HG02938 (cell line): ENCODE results near the gene BBS9.

Experiments
- ATAC-seq: cut with Tn5 transposase; IDR thresholded peaks from one replicate; pipeline ENCODE4 v1.9.1; 2021; ENCODE audit warnings: mild to moderate bottlenecking, moderate library complexity; ENCODE audit not compliant: unreplicated experiment

BBS9 gene

DNA sequence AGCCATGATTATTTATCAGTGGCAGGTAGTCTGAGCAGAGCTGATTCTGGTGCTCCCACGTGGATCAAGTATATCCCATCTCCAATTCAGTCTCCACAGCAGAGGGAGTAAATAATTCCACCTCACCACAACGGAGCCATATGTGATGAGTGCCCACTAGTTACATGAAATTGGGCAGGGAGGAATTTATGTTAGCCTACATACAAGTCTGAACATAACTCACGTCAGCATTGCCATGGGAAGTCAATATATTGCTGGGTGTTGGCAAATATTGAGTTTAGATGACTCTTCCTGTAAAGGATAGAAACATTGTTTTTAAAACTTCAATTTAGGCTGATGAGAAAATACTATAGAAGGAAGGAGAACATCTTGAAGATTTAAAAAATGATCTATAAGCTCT lies 507.0 kb downstream of the BBS9 start:
- no peak for ATAC-seq

DNA sequence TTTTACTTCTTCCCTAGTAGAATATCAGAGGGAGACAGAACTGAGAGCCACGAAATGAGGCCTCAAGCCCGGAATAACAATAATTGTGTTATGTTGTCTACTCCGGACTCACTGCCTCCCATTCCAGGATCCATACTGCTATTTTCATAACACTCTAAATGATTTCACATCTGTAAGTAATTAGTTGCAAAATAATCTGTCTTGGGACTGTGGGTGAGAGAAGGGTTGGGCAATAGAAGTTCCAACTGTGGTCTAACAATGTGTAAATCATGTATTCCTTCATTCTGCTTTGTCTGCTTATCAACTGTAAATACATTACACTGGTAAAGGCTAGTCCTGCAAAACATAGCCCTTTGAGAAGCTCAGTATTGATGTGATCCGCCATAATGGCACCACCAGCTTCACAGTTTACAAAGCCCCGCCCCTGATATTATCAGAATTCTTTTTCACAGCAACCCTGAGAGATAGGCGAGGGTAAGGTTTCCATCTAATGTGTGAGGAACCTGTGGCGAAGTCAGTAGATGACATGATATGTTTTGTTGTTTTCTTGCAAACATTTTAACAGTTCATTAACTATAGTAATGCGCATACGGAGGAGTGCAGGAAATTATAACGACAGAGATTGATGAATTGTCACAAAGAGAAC lies 510.3 kb downstream of the BBS9 start:
- no peak for ATAC-seq

DNA sequence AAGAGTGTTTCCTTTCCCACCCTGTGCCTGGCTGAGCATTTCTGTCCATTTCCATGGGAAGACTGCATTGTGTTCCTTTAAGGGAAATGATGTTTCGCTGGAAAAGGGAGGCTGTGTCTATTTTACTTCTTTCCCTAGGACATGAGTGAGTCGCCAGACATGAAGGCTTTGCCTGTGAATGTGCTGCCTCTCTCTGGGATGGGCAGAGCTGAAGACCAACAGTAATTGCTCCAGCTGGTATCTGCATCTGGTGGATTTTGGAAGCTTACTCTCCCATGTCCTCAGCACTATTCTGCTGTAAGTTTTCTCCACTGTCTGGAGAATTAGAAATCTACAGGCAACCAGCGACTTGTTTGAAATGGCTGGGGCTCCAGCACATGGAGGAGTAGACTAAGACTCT lies 511.4 kb downstream of the BBS9 start:
- no peak for ATAC-seq

DNA sequence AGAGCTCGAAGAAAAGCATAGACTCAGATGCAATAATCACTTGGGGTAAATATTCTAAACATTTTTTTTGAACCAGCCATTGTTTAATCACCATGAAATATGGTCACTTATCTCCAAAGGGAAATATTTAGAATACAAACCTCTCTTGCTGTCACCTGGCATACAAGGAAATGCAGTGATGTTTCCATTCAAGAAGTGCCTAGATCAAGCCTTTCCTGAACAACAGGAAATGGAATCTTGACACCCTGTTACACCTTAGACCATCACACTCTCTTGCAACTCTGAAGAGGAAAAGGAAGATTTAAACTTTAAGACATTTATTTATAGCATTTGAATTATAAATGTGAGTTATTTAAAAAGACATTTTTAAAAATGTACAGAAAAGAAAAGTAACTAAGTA lies 512.9 kb downstream of the BBS9 start:
- ATAC-seq, result no peak

DNA sequence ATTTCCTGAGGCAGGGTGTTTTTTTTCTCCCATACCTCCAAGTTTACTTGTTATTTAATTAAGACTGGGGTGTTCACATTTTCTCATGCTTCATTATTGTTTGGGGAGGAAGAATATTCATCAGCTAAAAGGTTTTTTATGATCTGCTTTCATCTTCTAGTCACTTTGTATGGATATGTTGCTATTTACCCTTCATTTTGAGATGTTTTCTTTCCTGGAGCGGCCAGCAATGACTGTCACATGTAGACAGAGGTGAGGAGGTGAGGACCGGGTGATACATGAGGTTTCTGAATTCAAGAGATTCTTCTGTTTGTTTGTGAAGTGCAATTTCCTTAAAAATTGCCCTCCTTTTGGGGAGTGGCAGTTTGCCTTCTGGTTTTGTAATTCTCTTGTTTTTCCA lies 514.2 kb downstream of the BBS9 start:
- no peak for ATAC-seq

DNA sequence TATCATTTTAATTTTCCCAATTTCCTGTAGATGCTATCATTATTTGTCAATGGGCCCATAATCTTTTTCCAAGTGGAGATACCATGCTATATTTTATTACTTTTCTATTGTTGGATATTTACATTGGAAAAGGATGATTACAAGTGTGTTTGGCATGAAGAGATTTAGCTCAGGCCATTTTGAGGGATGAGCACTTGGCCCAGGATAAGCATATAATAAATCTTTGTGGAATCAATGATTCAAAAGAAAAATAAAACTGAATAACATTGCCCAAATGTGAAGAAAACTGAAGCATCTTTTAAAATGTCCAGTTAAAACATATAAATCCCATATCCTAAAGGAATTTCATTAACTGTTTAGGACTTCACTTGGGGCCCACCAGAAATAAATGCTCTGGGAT lies 515.1 kb downstream of the BBS9 start:
- ATAC-seq, result no peak

DNA sequence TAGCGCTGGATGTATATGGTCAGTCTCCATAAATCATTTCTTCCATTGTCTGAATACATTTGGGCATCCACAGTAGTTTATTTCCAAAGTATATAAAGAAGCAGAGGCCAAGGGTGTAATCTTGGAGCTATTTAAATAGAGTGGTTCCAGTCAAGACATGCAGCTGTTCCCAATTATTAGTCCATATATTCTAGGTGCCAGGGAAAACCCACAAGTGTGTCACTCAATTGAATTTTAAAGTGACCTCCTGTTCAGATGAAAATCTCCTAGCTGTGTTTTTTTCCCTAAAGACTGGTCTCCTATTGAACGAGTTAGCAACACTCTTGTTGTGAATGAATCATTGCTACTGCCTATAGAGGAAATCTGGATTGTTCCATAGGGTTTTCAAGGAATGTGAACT lies 515.7 kb downstream of the BBS9 start:
- ATAC-seq, result no peak

DNA sequence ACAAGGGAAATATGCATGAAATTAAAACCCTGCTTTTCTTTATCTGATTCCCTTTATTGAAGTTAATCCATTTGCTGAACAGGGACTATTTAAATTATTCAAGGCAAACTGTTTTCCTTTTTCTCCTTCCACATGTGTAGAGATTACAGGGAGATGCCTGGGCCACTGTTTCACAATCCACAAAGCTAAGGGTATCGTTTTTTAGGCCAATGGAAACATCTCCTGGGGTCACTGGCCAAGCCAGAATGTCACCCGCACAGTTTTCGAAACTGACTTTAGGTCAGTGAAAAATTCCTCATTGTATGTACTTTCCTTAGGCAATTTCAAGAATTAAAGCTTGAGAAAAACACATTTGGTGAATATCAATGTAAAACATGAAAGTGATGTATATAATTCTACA lies 516.8 kb downstream of the BBS9 start:
- no peak for ATAC-seq

DNA sequence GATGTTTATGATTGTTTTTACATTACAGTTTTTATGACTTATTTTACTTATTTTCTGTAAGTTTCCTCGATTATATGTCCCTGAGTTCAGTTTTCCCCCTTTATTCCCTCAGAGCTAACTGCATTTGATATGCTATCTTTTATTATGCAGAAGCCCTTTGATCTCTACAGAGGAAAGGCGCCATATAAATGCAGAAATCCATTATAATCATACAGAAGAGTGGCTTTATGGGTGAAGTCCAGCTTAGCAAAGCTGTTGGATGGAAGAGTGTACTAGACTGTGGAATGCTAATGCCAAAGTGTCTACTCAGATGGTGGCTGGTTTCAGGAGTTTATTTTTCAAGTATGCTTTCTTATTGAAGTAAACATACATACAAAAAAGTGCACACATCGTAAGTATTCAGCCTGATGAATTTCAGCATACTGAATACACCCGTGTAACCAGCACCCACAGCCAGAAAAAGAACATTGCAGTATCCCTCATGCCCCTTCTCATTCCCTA lies 517.6 kb downstream of the BBS9 start:
- no peak for ATAC-seq

DNA sequence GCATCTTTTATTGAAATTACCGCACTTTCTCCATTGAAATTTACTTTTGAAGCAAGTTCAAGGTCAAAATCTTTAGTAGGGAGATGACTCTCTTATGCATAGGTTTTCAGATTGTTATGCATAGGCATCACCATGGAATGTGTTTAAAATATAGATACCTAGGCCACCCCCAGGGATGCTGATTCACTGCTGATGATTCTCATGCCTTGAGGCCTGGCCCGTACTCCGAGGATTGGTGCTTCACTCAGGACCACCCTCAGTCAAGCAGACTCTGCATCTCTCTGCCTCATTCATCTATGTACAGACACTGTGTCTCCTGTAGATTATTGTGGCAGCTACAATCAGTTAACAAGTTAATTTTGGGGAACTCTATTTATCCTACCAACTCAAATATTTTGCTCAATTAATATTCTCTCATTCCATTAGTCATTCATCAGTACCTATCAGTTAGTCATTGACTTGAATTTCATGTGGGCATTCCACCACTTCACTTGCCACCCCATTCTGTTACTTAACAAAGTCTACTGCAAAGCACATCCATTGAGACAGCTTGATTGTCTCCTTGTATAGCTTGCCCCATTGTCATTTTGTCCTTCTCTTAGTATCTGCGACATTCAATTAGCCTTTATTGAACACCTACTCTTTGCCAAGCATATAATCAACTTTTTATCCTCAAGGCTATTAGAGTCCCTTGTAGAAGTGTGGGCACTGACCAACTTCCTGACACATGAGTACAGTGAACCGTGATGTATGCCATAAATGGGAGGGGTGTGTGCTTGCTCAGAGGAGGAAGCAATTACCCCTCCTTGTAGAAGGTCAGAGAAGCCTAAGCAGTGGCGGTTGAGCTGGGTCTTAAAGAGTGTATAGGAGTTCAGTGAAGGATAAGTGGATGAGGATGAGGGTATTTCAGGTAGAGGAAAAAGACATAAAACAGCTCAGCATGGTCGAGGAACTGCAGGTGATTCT lies 520.4 kb downstream of the BBS9 start:
- no peak for ATAC-seq

DNA sequence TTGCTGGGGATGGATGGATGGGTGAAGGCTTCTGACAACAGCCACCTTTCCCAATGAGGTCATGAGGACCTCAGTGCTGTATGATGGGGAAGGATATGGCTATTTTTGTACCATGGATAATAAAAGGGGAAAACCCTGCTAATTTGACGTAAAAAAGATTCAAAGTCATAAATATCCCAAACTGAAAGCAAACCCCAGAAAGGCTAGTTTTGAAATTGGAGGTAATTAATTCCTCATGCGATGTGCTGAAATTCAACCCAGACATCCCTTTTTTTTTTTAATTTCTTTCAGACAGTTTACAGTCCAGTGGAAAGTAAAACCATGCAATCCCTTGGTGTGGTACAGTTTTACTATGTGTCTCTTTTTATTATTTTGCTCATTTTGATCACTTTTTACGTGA lies 521.5 kb downstream of the BBS9 start:
- ATAC-seq, result no peak

DNA sequence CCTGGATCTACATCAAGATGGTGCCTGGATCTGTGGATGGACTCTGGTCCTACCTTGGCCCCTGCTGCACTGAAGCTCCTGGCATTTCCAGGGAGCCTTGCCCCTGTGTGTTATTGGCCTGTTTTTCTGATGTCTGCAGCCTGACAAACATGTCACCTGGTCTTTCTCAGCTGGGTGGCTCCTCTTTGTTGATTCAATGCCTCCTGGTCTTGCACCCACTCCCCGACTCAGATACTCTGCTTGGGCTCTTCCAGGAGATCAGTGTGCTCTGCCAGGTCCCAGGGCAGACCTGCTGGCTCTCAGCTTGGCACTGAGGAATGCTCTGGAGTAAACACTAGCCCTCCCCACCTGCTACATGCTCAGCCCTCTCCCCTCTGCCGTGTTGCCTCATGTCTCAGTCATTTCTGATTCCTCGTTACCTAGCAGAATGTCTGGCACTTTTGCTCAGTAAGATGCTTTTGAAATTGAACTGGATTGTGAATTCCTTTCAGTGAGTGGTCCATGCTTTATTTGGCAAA lies 522.7 kb downstream of the BBS9 start:
- no peak for ATAC-seq

DNA sequence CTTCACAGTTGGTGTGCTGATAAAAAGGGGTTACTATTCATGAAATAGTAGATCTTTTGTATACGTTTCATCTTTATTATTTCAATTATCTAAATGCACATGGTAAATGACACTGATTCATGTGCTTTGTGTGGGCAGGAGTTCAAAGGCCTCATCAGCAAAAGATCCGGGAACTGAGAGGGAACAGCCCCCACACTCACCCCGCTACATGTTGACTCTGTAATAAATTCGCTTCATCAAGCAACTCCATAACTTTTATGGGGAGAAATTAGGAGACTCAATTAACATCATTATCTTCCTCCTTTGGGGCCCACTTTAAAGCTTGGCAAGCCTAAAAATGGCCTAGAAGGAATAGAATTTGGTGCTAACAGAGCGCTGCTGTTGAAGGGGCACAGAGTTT lies 525.3 kb downstream of the BBS9 start:
- no peak for ATAC-seq
